K562 (cell line): Measurements from ENCODE around the gene PTPRG. TPM values are rescaled to one million over a fixed set of nuclear protein-coding genes. Genes with fewer than 3 reads are reported as not detected.

Experiments
- ATAC-seq: fragments of 200-7000 bp; cut with Tn5 transposase; 3 replicates; pipeline ENCODE4 v1.9.1; 2020; ENCODE audit warnings: moderate library complexity
- BruUV-seq: library from RNA; stranded (reverse); fragments of 400-500 nt; replicated peaks from 2 replicates; lab custom pipeline; 2021; lab: Mats Ljungman, UMichigan
- CTCF ChIA-PET: fragments of 300-600 bp; formaldehyde crosslinking; extraction: SDS; loops from one replicate; lab custom pipeline; 2021; ENCODE audit warnings: low intra/inter-chr PET ratio; lab: Yijun Ruan, JAX
- POLR2A ChIA-PET: fragments of 300-600, 350-650 bp; sonication (Branson Sonifier 250); formaldehyde crosslinking; extraction: SDS; loops from one replicate; lab custom pipeline; 2021; ENCODE audit warnings: antibody characterized with exemption, inconsistent platforms; lab: Yijun Ruan, JAX
- DNase-seq, 4 experiments: peaks; one replicate each; pipeline versions ENCODE4 v3.0.0 to v3.0.0-alpha.2; 2011 to 2018; ENCODE audit warnings: low spot score in 3 of 4, mixed read lengths in 3 of 4; ENCODE audit errors: extremely low read depth in 1 of 4
- FAIRE-seq: peaks from 2 replicates; lab custom pipeline; 2011; peaks lifted over from hg19 to GRCh38; lab: Jason Lieb, UNC
- H2AFZ ChIP-seq: 2 replicates; pipeline ENCODE4 v1.6.0; 2011; ENCODE audit warnings: low read depth, low read length, control low read depth, inconsistent platforms
- H3K27ac ChIP-seq: fragments of 200-600 bp; 3 replicates; pipeline ENCODE4 v1.8.0; 2011; ENCODE audit warnings: low read depth, mild to moderate bottlenecking, control low read depth, inconsistent platforms, low read length, moderate library complexity, mixed read lengths; ENCODE audit errors: extremely low read depth
- H3K27me3 ChIP-seq, 2 experiments: fragments of 300-600 bp in 1 of 2; 2 replicates in 1 of 2; 3 replicates in 1 of 2; pipeline versions ENCODE4 v1.6.0 to v1.8.0; 2011; ENCODE audit warnings: inconsistent platforms in 2 of 2, low read length in 2 of 2, mild to moderate bottlenecking in 1 of 2, mixed read lengths in 1 of 2, moderate library complexity in 1 of 2; ENCODE audit not compliant: control insufficient read depth in 2 of 2, insufficient read depth in 2 of 2
- H3K36me3 ChIP-seq: fragments of 300-600 bp; 3 replicates; pipeline ENCODE4 v1.8.0; 2011; ENCODE audit warnings: mild to moderate bottlenecking, low read length, inconsistent platforms; ENCODE audit not compliant: control insufficient read depth, insufficient read depth
- H3K4me1 ChIP-seq, 2 experiments: fragments of 200-600 bp in 1 of 2; replicated peaks in 1 of 2; 2 replicates in 1 of 2; 3 replicates in 1 of 2; pipeline versions ENCODE4 v1.5.1 to v1.8.0; 2011; ENCODE audit warnings: inconsistent platforms in 2 of 2, low read length in 2 of 2, mild to moderate bottlenecking in 1 of 2, mixed read lengths in 1 of 2, moderate library complexity in 1 of 2; ENCODE audit not compliant: control insufficient read depth in 2 of 2, insufficient read depth in 2 of 2
- H3K4me2 ChIP-seq: 2 replicates; pipeline ENCODE4 v1.6.1; 2011; ENCODE audit warnings: low read length, control low read depth, inconsistent platforms, mixed read lengths; ENCODE audit not compliant: insufficient read depth
- H3K4me3 ChIP-seq: fragments of 200-600 bp; sonication (generic), shearing (Covaris generic); 2 replicates; pipeline ENCODE4 v1.5.1; 2016; ENCODE audit warnings: control low read depth, inconsistent platforms
- H3K79me2 ChIP-seq: fragments of 200-600 bp; 3 replicates; pipeline ENCODE4 v1.8.0; 2011; ENCODE audit warnings: low read length, inconsistent platforms; ENCODE audit not compliant: control insufficient read depth, insufficient read depth
- H3K9ac ChIP-seq, 2 experiments: 2 replicates each; pipeline versions ENCODE4 v1.6.0 to v1.6.1; 2011; ENCODE audit warnings: low read depth in 2 of 2, low read length in 2 of 2, control low read depth in 1 of 2, inconsistent platforms in 1 of 2, mild to moderate bottlenecking in 1 of 2, mixed read lengths in 1 of 2; ENCODE audit not compliant: insufficient read depth in 1 of 2
- H3K9me1 ChIP-seq: one replicate; pipeline ENCODE4 v1.6.0; 2011; ENCODE audit warnings: inconsistent platforms, mild to moderate bottlenecking, low read length, moderate library complexity; ENCODE audit not compliant: control insufficient read depth, insufficient read depth
- H3K9me3 ChIP-seq: replicated peaks from 2 replicates; pipeline ENCODE4 v1.5.1; 2011; ENCODE audit warnings: low read depth, low read length, inconsistent platforms; ENCODE audit not compliant: control insufficient read depth, insufficient read depth
- H4K20me1 ChIP-seq: replicated peaks from 2 replicates; pipeline ENCODE4 v1.6.1; 2011; ENCODE audit warnings: low read length, inconsistent platforms, mixed read lengths; ENCODE audit not compliant: control insufficient read depth, insufficient read depth
- ARNT ChIP-seq, 2 experiments: fragments of 450-650 bp; IDR thresholded peaks; 2 replicates each; pipeline ENCODE4 v1.6.1; 2016; ENCODE audit warnings: mild to moderate bottlenecking in 1 of 2
- GMEB1 ChIP-seq: fragments of 250-450 bp; sonication (Bioruptor Pico); IDR thresholded peaks from 2 replicates; pipeline ENCODE4 v1.4.0; 2020; ENCODE audit warnings: mild to moderate bottlenecking
- NCOA2 ChIP-seq, 2 experiments: fragments of 450-650 bp; IDR thresholded peaks; 2 replicates each; pipeline ENCODE4 v1.6.1; 2018; ENCODE audit warnings: mild to moderate bottlenecking in 2 of 2, moderate library complexity in 1 of 2; ENCODE audit not compliant: partially characterized antibody in 2 of 2
- POLR2A ChIP-seq: fragments of 450-650 bp; conservative IDR thresholded peaks from 2 replicates; pipeline ENCODE4 v1.6.1; 2016
- POLR2AphosphoS2 ChIP-seq: IDR thresholded peaks from 2 replicates; pipeline ENCODE4 v1.6.1; 2012; ENCODE audit warnings: low read length, improper control_type of control experiment
- RFX7 ChIP-seq: fragments of 250-450 bp; sonication (Bioruptor Pico); IDR thresholded peaks from 2 replicates; pipeline ENCODE4 v1.5.1; 2021; ENCODE audit warnings: mild to moderate bottlenecking
- SMARCC2 ChIP-seq: fragments of 450-650 bp; IDR thresholded peaks from 2 replicates; pipeline ENCODE4 v1.6.1; 2017; ENCODE audit warnings: antibody characterized with exemption, moderate library complexity, mild to moderate bottlenecking, low read depth
- WGBS: fragments of 100-300 bp; shearing (Covaris generic); methylation state at CpG from one replicate; pipeline ENCODE4 v1.1.6; 2016; ENCODE audit warnings: low coverage, mixed read lengths; ENCODE audit not compliant: insufficient coverage; ENCODE audit errors: missing lambda C conversion rate; 5-methylcytosine and 5-hydroxymethylcytosine counted together
- in situ Hi-C: fragments of 300-500 bp; cut with MboI; formaldehyde crosslinking; loops from 4 replicates; pipeline ENCODE4 v1.15.0; 2018; ENCODE audit warnings: inconsistent platforms, mixed read lengths
- intact Hi-C: fragments of 100-400 bp; cut with micrococcal nuclease; formaldehyde crosslinking; loops from 2 replicates; pipeline ENCODE4 v1.14.2; 2022
- polyA plus RNA-seq, 8 experiments: library from polyadenylated mRNA; depleted of rRNA in 4 of 8; stranded (reverse) in 5 of 8; unstranded in 3 of 8; fragments of >200 nt; fragmentation: Nextera tagmentation in 2 of 8; fragmentation: Illumina TruSeq in 1 of 8; extraction: Ambion mirVana in 2 of 8; extraction: Trizol in 1 of 8; gene quantifications; 2 replicates each; pipeline versions ENCODE4 v1.2.1 to v1.2.3, GENCODE V29; 2011 to 2014; ENCODE audit warnings: inconsistent platforms in 1 of 8, missing spikeins in 1 of 8
- total RNA-seq, 7 experiments: library from RNA; depleted of rRNA in 6 of 7; stranded (reverse); fragments of >200 nt in 6 of 7; fragmentation: Illumina TruSeq in 2 of 7; extraction: Trizol in 2 of 7; gene quantifications; 2 replicates each; pipeline versions ENCODE4 v1.2.1 to v1.2.3, GENCODE V29; 2011 to 2021; ENCODE audit warnings: low replicate concordance in 1 of 7

The PTPRG gene
- total and polyA plus RNA-seq, 9 of the 15 experiments (the other 6 are each of a cell fraction or from before 2014, with no cell fraction given), result 0.16 TPM; not detected in 8

GRCh38 chr3:61559136-61559731 is 2.1 kb upstream of the PTPRG start:
- H3K4me1 ChIP-seq, result 0 out of 5 replicates have a peak, but pooled peaks cover 0 to 4% of the 10 kb centered on the region in 2 experiments
- DNase-seq, result no peak
- BruUV-seq, result no TSS peak
- TF ChIP-seq RFX7 (CRISPR knock-in tag) (no peak), POLR2A (no peak), ARNT (IDR thresholded peaks at IDR 0.05) (no peak), POLR2AphosphoS2 (no peak), SMARCC2 (no peak), GMEB1 (CRISPR knock-in tag) (no peak), NCOA2 (IDR thresholded peaks at IDR 0.05; ENCODE audit: partially characterized antibody in 2 of 2) (no peak)
- no peak overlapping the region for H2AFZ ChIP-seq
- H3K27me3 ChIP-seq, result 0 out of 5 replicates have a peak, but pooled peaks cover 0 to 5% of the 10 kb centered on the region in 2 experiments
- H3K4me3 ChIP-seq, result no peak overlapping the region
- intact Hi-C loops, result no loop called here
- in situ Hi-C loops, result no loop called here
- H3K27ac ChIP-seq, result no peak overlapping the region
- no peak overlapping the region for H3K9ac ChIP-seq
- no peak for FAIRE-seq
- H3K36me3 ChIP-seq, result no peaks in the 10 kb centered on the region
- no peaks in the 10 kb centered on the region for H3K79me2 ChIP-seq
- no peak for ATAC-seq
- POLR2A ChIA-PET, result no interaction called here
- no peaks in the 10 kb centered on the region for H4K20me1 ChIP-seq
- CTCF ChIA-PET, result no interaction called here
- 0% methylated on average over 7 of the region's 7 CpGs for WGBS
- H3K9me1 ChIP-seq, result no peaks in the 10 kb centered on the region
- H3K4me2 ChIP-seq, result no peak overlapping the region
- no peaks in the 10 kb centered on the region for H3K9me3 ChIP-seq
